HG02798 (cell line): ENCODE measurements around the gene FOXB1.

Experiments used
- ATAC-seq: cut with Tn5 transposase; IDR thresholded peaks from one replicate; pipeline ENCODE4 v1.9.1; 2021; ENCODE audit warnings: mild to moderate bottlenecking; ENCODE audit not compliant: unreplicated experiment, poor library complexity

Gene FOXB1

DNA sequence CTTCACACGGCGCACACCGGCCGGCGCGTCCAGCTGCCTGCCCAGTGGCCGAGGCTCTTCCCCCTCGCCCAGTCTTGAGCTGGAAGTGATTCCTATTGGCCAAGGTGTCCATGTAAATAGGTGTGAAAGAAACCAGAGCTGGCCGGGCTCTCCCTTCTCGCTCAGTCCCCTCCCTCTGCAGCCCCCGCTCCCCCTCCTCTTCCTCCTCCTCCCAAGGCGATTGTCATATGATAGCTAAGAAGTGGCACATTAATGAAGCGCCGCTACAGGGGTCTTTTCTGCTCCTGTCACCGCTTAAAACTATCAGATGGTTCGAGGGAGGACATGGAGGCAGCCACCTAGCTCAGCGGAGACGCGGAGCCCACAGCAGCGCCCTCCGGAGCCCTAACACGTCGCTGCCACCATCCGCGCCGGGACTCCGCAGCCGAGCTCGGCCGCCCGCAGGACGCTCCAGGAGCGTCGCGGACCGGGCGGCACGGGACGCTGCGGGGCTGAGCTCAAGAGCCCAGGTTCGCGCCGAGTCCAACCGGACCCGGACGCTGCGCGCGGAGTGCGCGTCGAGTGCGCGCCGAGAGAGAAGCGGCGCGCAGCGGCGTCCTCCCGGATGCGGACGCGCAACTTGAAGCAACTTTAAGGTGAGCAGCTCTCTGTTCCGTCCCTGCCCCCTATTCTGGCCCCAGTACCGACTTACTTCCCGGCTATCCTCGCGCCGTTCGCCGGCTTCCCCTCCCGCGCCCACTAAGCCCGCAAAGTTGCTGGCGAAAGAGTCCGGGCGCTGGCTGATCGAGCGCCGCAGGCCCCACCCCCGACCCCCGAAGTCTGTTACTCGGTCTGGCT is at the start of gene FOXB1:
FOXB1 (plus strand) TSS at position 303 of the 837 bp plus-strand sequence. CDS start 653 bp downstream, outside the sequence.
- no peak for ATAC-seq

DNA sequence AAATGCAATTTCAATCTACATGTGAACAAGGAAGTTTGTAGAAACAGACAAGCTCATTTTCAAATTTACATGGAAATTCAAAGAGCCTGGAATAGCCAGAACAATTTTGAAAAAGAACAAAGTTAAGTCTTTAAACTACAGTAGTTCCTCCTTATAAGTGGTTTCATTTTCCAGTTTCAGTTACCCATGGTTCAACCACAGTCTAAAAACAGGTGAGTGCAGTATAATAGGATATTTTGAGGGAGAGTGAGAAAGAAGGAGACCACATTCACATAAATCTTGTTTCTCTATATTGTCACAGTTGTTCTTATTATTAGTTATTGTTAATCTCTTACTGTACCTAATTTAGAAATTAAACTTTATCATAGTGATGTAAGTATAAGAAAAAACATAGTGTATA is 45.8 kb upstream of the FOXB1 start:
- ATAC-seq: no peak

DNA sequence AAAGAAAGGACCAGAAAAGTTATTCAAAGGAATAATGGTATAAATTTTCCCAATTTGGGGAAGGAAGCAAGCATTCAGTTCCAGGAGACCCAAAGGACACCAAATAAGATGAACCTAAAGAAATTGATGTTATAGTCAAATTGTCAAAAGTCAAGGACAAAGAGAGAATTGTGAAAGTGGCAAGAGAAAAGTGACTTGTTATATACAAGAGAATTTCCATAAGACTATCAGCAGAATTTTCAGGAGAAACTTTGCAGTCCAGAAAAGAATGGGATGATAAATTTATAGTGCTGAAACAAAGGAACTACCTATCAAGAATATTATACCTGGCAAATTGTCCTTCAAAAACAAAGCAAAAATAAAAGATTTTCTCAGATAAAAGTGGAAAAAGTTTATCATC is 43.8 kb upstream of the FOXB1 start:
- ATAC-seq: no peak

DNA sequence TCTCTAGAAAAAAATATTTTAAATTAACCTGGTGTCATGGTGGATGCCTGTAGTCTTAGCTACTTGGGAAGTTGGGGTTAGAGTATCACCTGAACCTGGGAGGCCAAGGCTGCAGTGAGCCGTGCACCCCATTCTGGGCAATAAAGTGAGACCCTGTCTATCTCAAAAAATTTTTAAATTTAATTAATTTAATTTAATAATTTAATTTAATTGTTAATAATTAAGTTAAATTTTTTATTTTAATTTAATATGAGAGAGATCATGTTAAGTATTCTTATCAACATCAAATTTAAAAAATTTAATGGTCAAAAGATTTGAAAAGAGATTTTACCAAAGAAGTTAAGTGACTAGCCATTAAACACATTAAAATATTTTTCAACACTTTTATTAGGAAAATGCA is 40.8 kb upstream of the FOXB1 start:
- ATAC-seq: no peak

DNA sequence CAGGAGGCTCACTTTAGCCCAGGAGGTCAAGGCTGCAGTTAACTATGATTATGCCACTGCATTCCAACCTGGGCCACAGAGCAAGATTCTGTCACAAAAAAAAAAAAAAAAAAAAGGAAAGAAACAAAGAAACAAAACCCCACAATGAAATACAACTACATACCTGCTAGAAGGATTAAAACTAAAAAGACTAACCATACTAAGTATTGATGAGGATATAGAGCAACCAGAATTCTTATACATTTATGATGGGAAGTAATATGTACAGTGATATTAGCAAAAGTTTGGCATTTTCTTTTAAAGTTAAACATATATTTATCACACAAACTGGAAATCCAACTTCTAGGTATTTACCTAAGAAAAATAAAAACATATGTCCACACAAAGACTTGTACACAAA is 40.2 kb upstream of the FOXB1 start:
- ATAC-seq: no peak

DNA sequence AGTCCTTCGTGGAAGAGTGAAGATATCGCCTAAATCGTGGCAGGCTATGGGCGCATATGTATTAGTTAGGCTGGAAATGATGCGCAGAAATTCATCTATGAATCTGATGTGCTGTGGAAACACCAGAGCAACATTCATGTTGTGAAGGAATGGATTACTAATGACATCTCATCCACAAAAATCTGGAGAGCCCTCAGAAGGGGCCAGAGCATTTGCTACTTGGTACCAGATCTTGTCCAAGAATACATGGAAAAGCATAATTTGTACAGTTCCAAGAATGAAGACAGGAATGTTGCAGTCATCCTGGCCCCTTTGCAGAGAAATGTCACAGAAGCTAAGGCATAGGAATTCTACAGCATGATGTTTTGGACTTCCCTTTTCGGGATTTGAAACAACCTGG is 38.4 kb upstream of the FOXB1 start:
- no peak for ATAC-seq

DNA sequence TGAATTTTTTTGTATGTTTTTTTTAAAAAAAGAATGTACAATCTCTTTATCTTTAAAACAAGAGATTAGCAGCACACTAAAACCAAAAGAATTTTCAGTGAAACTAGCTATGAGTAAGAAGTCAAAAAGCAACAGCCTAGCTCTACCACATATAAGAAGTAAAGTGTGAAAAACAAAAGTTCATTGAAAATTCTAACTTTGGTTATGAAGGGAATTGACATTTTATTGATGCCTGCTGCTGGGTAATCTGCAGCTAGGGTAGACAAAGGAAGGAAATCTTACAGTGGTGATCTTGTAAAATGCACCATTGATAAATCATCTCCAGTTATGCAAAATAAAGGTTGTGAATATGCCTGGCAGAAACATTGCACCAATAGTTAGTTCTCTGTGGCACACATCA is 37.8 kb upstream of the FOXB1 start:
- no peak for ATAC-seq

DNA sequence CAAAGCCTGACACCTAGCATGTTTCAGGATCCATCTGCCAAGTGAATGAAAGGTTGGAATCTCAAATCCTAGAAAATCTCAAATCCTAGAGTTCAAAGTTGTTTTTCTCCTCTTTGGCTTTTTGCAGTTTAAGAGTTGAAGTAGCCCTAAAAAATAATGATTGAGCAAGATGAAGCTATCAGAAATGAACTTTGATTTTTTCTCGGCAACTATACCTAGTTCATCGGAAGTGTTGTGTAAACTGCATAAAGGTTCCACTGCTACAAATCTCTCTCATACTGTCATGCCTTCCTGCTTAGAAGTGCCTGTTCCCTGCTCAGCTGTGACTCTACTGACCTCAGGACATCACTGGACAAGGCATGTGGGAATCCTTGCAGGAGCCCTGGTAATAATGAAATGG is 35.8 kb upstream of the FOXB1 start:
- no peak for ATAC-seq

DNA sequence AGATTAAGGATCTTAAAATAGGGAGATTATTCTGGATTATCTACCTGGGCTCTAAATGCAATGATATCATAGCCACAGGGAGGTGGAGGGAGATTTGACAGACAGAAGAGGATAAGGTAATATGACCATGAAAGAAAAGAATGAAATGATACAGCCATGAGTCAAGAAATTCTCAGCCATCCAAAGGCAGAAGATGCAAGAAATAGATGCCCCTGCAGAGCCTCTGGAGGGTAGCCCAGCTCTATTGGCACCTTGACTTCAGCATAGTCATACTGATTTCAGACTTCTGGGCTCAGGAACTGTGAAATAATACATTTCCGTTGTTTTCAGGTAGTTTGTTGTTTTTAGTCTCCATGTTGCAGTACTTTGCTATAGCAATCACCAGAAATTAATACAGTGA is 31.9 kb upstream of the FOXB1 start:
- ATAC-seq: no peak

DNA sequence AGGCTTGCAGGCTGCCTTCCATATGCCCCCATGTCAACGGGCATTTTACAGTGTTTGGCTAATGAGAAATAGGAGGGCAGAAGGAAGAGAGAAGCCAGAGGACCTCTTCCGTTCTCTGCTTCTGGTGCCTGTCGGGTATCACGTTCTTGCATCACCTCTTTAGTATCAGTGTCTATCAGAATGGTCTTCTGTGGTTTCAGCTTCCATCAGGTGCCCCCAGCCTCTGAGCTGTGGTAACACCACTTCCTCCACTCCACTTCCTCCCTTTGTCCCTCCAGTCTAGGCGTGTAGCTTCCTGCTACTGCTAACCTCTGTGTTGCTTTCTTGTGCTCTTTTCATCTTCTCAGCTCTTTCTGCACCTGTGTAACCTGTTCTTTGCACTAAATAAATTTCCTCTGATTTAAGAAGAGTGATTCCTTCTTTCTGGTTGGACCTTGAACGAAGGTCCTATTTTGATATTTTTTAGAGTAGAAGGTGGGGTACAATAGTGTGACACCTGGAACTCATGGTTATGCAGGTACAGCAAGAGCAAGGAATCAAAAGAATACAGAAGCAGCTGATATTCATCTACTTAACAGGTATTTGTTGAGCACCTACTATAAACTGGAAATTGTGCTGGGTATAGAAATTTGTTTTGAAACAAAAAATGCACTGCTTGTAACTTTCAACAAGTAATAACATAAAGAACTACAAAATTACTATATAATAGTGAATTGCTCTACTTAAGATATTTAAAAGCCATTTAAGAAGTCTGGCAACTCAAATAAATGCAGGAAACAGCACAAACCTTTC is 27.4 kb upstream of the FOXB1 start:
- no peak for ATAC-seq

DNA sequence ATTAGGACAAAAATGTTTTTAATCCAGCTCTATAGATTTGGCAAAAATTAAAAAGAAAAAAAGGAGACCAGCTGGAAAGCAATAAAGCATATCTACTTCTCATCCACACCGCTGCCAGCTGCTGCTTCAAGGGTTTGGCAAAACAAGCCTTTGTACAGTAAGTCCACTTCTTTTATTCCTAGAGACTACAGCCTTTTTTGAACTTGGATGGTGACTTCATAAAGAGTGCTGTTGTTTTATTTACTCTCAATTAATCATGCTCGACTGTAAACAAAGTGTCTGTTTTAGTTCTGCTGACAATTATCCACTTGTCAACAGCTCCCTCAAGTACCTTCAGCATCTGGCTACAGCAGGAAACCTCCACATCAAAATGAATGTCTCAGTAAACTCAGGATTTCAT is 12.3 kb upstream of the FOXB1 start:
- no peak for ATAC-seq

DNA sequence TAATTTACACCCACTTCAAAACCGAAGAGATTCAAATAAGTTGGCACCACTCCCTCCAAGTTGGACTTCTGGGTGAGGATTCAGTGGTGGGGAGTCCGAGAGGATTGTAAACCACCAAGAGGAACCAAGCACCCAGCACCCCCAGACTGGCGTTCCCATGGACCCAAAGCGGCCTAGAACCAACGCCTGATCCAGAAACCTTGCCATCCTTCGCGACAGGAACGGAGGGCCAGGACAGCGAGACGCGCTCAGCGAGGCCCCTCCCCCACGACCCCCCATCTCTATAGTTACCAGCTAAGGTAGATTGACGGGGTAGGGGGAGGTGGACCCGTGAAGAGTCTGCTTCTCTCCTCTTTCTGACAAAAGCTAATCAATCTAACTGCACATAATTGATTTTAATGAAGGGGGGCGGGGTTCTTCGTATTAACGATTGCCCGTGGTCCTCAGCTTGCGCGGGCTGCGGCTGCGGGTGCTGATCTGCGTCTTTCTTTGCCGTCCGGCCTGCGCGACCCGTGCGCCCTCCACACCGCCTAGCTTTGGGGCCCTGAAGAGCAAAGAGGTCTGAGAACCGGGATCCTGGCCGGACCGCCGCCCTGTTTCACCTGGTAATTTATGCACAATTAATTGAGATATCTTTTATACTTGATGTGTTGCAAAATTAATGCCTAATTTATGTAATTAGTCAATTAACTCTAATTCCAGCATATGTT is 10.9 kb upstream of the FOXB1 start:
- ATAC-seq: no peak

DNA sequence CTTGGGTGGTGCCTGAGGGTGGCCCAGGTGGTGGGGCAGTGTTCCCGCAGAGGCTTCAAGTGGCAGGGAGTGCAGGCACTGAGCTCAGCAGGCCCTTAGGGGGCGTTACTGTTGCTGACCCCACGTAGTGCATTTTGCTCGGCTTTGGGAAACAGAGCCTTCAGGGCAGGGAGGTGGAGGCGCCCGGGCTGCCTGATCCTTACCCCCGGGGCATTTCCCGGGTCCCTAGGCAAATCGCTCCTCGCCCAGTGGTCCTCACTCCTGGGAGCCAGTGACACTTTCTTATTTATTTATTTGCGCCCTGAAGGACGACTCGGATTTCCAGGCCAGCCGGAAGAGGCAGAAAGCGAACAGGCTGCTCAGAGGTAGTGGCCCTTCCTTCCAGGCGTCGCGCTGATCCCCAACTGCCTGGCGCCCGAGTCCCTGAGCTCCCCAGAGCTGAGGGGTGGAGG is 10.1 kb upstream of the FOXB1 start:
- ATAC-seq: no peak

DNA sequence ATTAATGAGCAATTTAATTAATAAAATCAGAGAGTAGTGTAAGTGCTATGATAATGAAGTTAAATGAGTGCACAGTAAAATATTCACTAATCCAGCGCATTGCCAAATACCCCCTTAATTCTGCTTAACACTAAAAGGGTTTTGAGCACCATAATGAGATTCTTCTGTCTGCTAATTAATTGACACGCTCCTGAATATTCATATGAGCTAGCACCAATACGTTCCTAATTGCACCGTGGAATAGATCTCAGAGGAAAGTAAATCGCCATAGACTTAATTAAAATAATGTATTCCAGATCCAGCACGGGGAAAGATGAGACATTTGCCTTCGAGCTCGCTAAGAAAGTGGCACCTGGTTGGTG is 9.6 kb upstream of the FOXB1 start:
- no peak for ATAC-seq

DNA sequence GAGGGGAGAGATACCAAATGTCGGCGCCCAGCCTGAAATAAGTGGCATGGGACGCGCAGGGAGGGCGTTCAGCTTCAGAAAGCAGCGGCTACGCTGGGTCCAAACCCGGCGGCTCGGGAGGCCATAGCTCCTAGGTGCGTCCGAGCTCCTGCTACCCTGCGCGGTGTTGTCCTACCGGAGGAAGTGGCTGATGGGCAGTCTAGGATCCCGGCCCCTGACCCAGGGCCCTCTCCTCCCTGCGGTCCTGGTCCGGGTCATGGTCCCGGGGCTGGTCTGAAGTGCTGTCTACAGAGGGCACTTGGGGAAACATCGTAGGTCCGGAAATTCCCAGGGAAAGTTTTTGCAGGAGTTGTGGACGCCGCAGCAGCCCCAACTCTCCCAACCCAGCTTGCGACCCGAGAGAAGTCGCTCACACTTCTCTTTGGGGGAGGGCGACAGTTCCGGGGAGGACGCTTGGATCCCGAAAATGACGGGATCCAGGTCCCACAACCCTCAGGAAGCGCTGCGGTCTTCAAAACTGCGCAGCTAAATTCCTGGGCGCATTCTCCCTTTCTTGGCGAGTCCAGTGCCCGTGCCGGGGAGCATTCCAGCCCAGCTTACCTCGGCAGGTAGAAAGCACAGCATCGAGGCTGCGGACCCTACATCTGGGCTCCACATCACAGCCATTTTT is 9.1 kb upstream of the FOXB1 start:
- ATAC-seq: no peak

DNA sequence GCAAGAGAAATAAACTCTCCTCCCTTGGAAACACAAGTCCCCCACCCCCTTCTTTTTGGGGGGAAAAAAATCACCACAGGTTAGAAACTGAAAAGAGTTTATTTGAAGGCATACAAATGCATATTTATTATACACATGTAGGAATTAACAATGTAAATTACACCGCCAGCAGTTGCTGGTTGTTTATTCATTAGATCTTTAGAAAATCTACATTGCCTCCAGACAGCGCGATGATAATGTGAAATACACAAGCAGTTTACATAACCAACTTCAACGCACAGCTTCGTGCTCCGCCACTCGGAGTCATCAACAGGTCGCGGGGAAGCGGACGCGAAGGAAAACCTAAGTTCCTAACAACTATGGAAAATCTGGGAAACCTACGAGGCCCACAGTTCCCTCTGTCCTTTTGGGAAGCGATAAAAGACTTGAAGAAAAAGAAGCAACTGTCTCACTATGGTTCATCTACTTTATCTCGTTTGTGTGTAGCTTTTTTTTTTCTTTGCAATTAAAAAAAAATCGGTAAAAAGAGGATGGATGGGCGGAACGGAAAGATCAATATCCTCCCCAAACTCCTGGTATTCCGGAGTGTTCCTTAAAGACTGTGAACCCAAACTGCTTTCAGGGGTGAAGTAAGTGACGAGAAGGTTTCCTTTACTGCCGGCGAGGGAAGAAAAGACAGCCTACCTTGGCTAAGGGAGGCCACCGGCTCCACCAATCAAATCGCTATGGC is 8.4 kb upstream of the FOXB1 start:
- ATAC-seq: no peak

DNA sequence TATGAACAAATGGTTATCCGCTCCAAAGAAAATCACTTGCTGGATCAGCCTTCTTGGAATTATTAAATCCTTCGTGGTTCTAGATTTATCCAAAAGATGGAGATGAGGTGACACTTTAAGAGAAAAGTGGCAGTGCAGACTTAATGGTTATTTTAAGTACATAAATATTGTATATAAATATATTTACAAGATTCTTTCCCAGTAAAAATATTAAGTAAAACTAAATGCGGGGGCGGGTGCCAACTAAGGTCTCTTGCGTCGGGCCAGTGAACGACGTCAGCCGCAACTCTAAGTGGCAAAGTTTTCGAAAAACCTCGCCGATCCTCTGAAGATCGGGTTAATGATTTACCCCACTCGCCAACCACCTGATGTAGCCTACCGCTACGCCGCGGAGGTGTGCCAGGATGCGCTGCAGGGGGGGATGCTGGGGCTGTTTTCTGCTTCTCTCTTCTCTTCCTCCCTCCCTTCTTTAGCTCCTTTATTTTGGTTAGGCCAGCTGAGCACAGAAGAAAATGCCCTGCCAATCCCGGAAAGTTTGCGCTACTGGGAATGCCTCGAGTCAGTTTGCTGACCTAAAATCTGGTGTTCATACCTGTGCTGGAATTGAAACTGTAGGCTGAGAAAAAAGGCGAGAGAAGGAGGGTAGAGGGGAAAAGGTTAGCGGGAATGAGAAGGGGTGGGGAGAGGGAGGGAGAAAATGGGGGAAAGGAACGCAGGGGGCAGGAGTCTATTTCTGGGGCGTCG is 7.6 kb upstream of the FOXB1 start:
- no peak for ATAC-seq

DNA sequence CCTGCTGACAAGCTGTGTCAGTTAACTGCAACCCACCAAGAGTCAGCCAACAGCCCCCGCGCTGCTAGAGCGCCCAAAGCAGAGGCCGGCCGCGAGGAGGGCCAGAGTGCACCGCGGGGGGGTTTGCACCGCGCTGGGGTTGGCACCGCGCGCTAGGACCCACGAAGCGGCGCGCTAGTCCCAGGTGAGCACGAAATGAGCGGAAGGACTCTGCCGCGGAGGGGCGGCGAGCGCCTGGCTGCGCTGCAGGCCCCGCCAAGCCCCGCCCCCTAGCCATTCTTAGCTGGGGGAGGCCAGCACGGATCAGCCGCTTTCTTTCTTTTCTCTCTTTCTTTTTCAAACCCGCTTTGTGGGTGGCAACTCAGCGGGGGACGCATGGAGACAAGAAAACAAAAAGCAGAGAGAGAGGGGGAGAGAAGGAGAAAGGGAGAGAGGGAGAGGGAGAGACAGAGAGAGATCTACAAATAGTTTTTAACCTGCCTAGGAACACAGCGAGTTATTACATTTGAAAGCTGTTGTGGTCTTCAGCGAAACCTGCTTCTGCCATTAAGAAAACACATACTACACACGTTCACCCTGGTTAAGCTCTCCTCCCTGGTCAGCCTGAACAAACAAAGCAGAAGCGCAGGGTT is 6.9 kb upstream of the FOXB1 start:
- peak; percentile 87 for ATAC-seq
